B cell (primary cell): Measurements from ENCODE around the gene CACNG4. TPM values are rescaled to one million over a fixed set of nuclear protein-coding genes. Genes with fewer than 3 reads are reported as not detected.

Experiments used
- ATAC-seq: fragments of 200-7000 bp; cut with Tn5 transposase; one replicate; pipeline ENCODE4 v1.10.0; 2021; ENCODE audit warnings: low read depth, mild to moderate bottlenecking, moderate number of reproducible peaks, moderate library complexity
- CTCF ChIA-PET: fragments of 350-600 bp; sonication (Branson Sonifier 250); formaldehyde crosslinking; loops from one replicate; lab custom pipeline; 2021; ENCODE audit warnings: antibody characterized with exemption, inconsistent platforms; lab: Charles Lee
- POLR2A ChIA-PET: fragments of 350-600 bp; sonication (Branson Sonifier 250); formaldehyde crosslinking; loops from one replicate; lab custom pipeline; 2021; ENCODE audit warnings: antibody characterized with exemption; lab: Charles Lee
- DNase-seq: peaks from one replicate; pipeline ENCODE4 v3.0.0; 2013
- H2AFZ ChIP-seq: 2 replicates; pipeline ENCODE4 v1.6.1; 2012; ENCODE audit warnings: mild to moderate bottlenecking, low read depth, low read length; ENCODE audit not compliant: insufficient read depth, poor library complexity, severe bottlenecking
- H3K27ac ChIP-seq, 2 donors: 1 replicate in 1 of 2; 2 replicates in 1 of 2; pipeline ENCODE4 v1.5.1; 2012 to 2013; ENCODE audit warnings: low read length in 2 of 2, mild to moderate bottlenecking in 2 of 2, moderate library complexity in 1 of 2
- H3K27me3 ChIP-seq, 4 experiments: fragments of 200-600 bp in 1 of 4; sonication (generic) in 1 of 4; replicated peaks in 1 of 4; 1 replicate in 2 of 4; 2 replicates in 2 of 4; pipeline versions ENCODE4 v1.6.1 to v1.7.0; 2013 to 2016; ENCODE audit warnings: low read length in 3 of 4, mild to moderate bottlenecking in 2 of 4, mixed read lengths in 1 of 4, moderate library complexity in 1 of 4; ENCODE audit not compliant: insufficient read depth in 4 of 4, control insufficient read depth in 3 of 4; ENCODE audit errors: control extremely low read depth in 1 of 4
- H3K36me3 ChIP-seq, 2 experiments: replicated peaks in 1 of 2; 1 replicate in 1 of 2; 2 replicates in 1 of 2; pipeline versions ENCODE4 v1.6.1 to v1.7.1; 2013; ENCODE audit warnings: low read length in 1 of 2; ENCODE audit not compliant: insufficient read depth in 2 of 2, control insufficient read depth in 1 of 2; ENCODE audit errors: control extremely low read depth in 1 of 2, extremely low read depth in 1 of 2
- H3K4me1 ChIP-seq, 2 donors: fragments of 200-600 bp in 1 of 2; sonication (generic) in 1 of 2; 1 replicate in 1 of 2; 2 replicates in 1 of 2; pipeline versions ENCODE4 v1.5.1 to v1.6.1; 2013 to 2017; ENCODE audit warnings: low read length in 2 of 2; ENCODE audit not compliant: control insufficient read depth in 2 of 2, insufficient read depth in 2 of 2
- H3K4me2 ChIP-seq: replicated peaks from 2 replicates; pipeline ENCODE3; 2012; ENCODE audit warnings: mild to moderate bottlenecking, low read depth, low read length; ENCODE audit not compliant: poor library complexity, severe bottlenecking
- H3K4me3 ChIP-seq, 5 experiments: fragments of 200-600 bp in 1 of 5; sonication (generic) in 1 of 5; 1 replicate in 3 of 5; 2 replicates in 2 of 5; pipeline versions ENCODE4 v1.5.1 to v1.7.0; 2011 to 2016; ENCODE audit warnings: low read length in 4 of 5, mild to moderate bottlenecking in 4 of 5, low read depth in 2 of 5, control low read depth in 1 of 5, moderate library complexity in 1 of 5; ENCODE audit not compliant: insufficient read depth in 1 of 5; ENCODE audit errors: control extremely low read depth in 1 of 5, extremely low read depth in 1 of 5
- H3K79me2 ChIP-seq: fragments of 200-600 bp; sonication (generic); one replicate; pipeline ENCODE4 v1.6.0; 2016; ENCODE audit warnings: low read length; ENCODE audit not compliant: control insufficient read depth, insufficient read depth
- H3K9ac ChIP-seq: fragments of 200-600 bp; sonication (generic); 2 replicates; pipeline ENCODE4 v1.6.1; 2017; ENCODE audit warnings: mild to moderate bottlenecking, low read length, moderate library complexity
- H3K9me3 ChIP-seq, 3 donors: one replicate each; pipeline versions ENCODE4 v1.6.1 to v1.7.1; 2013; ENCODE audit warnings: low read length in 2 of 3; ENCODE audit not compliant: control insufficient read depth in 2 of 3, insufficient read depth in 1 of 3; ENCODE audit errors: control extremely low read depth in 1 of 3
- H4K20me1 ChIP-seq: 2 replicates; pipeline ENCODE4 v1.6.0; 2012; ENCODE audit warnings: mild to moderate bottlenecking, low read length; ENCODE audit not compliant: insufficient read depth, control insufficient read depth, poor library complexity, severe bottlenecking
- H3K27ac Mint-ChIP-seq: one replicate; pipeline ENCODE4 v1.8.0; 2021; ENCODE audit warnings: mixed read lengths
- H3K27me3 Mint-ChIP-seq: one replicate; pipeline ENCODE4 v1.8.0; 2021; ENCODE audit warnings: mixed read lengths
- H3K4me1 Mint-ChIP-seq: one replicate; pipeline ENCODE4 v1.8.0; 2021; ENCODE audit warnings: mixed read lengths
- H3K4me3 Mint-ChIP-seq: one replicate; pipeline ENCODE4 v1.8.0; 2021; ENCODE audit warnings: mixed read lengths
- H3K9me3 Mint-ChIP-seq: one replicate; pipeline ENCODE4 v1.8.0; 2022; ENCODE audit warnings: mixed read lengths; ENCODE audit not compliant: insufficient read depth
- CTCF ChIP-seq: fragments of 200-600 bp; IDR thresholded peaks from one replicate; pipeline ENCODE4 v1.8.0; 2022; ENCODE audit warnings: antibody characterized with exemption, mild to moderate bottlenecking
- EZH2 ChIP-seq: IDR thresholded peaks from 2 replicates; pipeline ENCODE4 v1.6.1; 2012; ENCODE audit warnings: borderline replicate concordance, low read depth, mild to moderate bottlenecking, moderate library complexity, low read length; ENCODE audit not compliant: insufficient read depth, poor library complexity, severe bottlenecking
- WGBS: methylation state at CpG from one replicate; pipeline ENCODE4 v1.1.5; 2013; ENCODE audit warnings: missing lambda C conversion rate; ENCODE audit not compliant: insufficient coverage; 5-methylcytosine and 5-hydroxymethylcytosine counted together
- intact Hi-C: fragments of 100-400 bp; cut with micrococcal nuclease; formaldehyde crosslinking; loops from one replicate; pipeline ENCODE4 v1.10.0; 2022
- polyA plus RNA-seq: library from polyadenylated mRNA; depleted of rRNA; stranded (reverse); fragments of >200 nt; gene quantifications from 2 replicates; pipeline ENCODE4 v1.2.3, GENCODE V29; 2012
- total RNA-seq, 2 donors: library from RNA; stranded (reverse); fragments of 120-200 nt in 1 of 2; gene quantifications; 1 replicate in 1 of 2; 2 replicates in 1 of 2; pipeline versions ENCODE4 v1.2.3 to v1.2.4, GENCODE V29; 2013 to 2022

CACNG4 gene
- total and polyA plus RNA-seq, 2 donors (not counting 1 experiment from before 2014, with no cell fraction given): not detected

GRCh38 chr17:66964930-66965800 lies 658 bp downstream of the CACNG4 start:
- H3K27me3 ChIP-seq: peaks cover 0 to 39% (median 12%) of the 10 kb centered on the region in 4 experiments

More at GRCh38 chr17:66964930-66965800, 658 bp downstream of the CACNG4 start:
- Histone ChIP-seq H3K9me3 (peaks cover 0 to 3% (median 0%) of the 10 kb centered on the region in 3 donors), H3K4me3 (no peak overlapping the region), H3K9ac (no peak overlapping the region), H2AFZ (no peak overlapping the region), H3K79me2 (no peaks in the 10 kb centered on the region), H4K20me1 (no peaks in the 10 kb centered on the region), H3K36me3 (no peaks in the 10 kb centered on the region), H3K4me2 (peak overlapping the region; percentile 57), H3K4me1 (peaks cover 6 to 9% of the 10 kb centered on the region in 2 donors), H3K27ac (no peak overlapping the region)
- ChIA-PET POLR2A (no interaction called here), CTCF (no interaction called here)
- Mint-ChIP-seq H3K4me3 (peak overlapping the region; percentile 68), H3K27me3 (peaks cover 51% of the 10 kb centered on the region), H3K27ac (no peak overlapping the region), H3K9me3 (no peaks in the 10 kb centered on the region), H3K4me1 (peaks cover 23% of the 10 kb centered on the region)
- 3% methylated on average over 64 of the region's 92 CpGs for WGBS
- DNase-seq (no peak), ATAC-seq (no peak)
- intact Hi-C loops: no loop called here
- no peak for TF ChIP-seq EZH2
- TF ChIP-seq CTCF: no peak
